ENCODE data around the gene FHDC1. TPM values are rescaled to one million over a fixed set of nuclear protein-coding genes. Genes with fewer than 3 reads are reported as not detected.
"Not testable (repeated sequence)": the region's sequence is repeated elsewhere in the genome, so short reads cannot be mapped to it uniquely, and the experiment has no call there.

The FHDC1 gene
- total and polyA plus RNA-seq, 10 of the 15 experiments (the other 5 are each of a cell fraction or from before 2014, with no cell fraction given), result 0.04 to 0.12 (median 0.06) TPM; not detected in 3

- Histone ChIP-seq H3K9me3 (replicated peaks; ENCODE audit: control insufficient read depth, insufficient read depth, low read length) (no peaks in the 10 kb centered on the region), H3K4me1 (ENCODE audit: control insufficient read depth, insufficient read depth, low read length) (no peaks in the 10 kb centered on the region), H3K36me3 (ENCODE audit: control insufficient read depth in 2 of 2, insufficient read depth in 2 of 2, low read length in 1 of 2) (peaks cover 0 to 6% of the 10 kb centered on the region in 2 experiments; a peak in 1 of 4 replicates), H3K79me2 (ENCODE audit: control insufficient read depth, insufficient read depth, low read length) (no peaks in the 10 kb centered on the region), H3K27me3 (replicated peaks in 1 of 2; ENCODE audit: control insufficient read depth in 2 of 2, insufficient read depth in 2 of 2, low read length in 1 of 2) (no peaks in the 10 kb centered on the region), H2AFZ (ENCODE audit: control insufficient read depth, low read depth, low read length) (no peak overlapping the region), H3K9ac (ENCODE audit: control insufficient read depth, insufficient read depth, low read length) (no peak overlapping the region), H3K4me2 (ENCODE audit: control insufficient read depth, insufficient read depth) (no peak overlapping the region), H3K4me3 (no peak overlapping the region), H4K20me1 (ENCODE audit: control insufficient read depth, insufficient read depth) (no peaks in the 10 kb centered on the region), H3K27ac (ENCODE audit: control insufficient read depth, insufficient read depth) (no peak overlapping the region)
- ChIA-PET SMC1A (ENCODE audit: uncharacterized antibody, unreplicated experiment) (interaction anchor here (0.6 to 3.4 kb wide), 5 partner anchors 10 to 187 kb away, joined by 3 to 17 read pairs (median 3); no protein-coding TSS in a partner anchor), CTCF (no interaction called here), POLR2A (no interaction called here), RAD21 (ENCODE audit: unreplicated experiment) (no interaction called here)
- ATAC-seq, result no peak
- 100% methylated on average over 1 of the region's 1 CpG for WGBS (ENCODE audit: insufficient coverage, insufficient replicate concordance, low lambda C conversion rate, missing lambda C conversion rate)
- FAIRE-seq, result no peak
- BruUV-seq (replicated peaks), result no TSS peak
- TF ChIP-seq NR2C2 (IDR thresholded peaks at IDR 0.05; ENCODE audit: borderline replicate concordance, control insufficient read depth, insufficient read length, low read depth) (no peak), EED (IDR thresholded peaks at IDR 0.05; ENCODE audit: low read depth) (no peak), EGR1 (IDR thresholded peaks at IDR 0.05; ENCODE audit: borderline replicate concordance in 1 of 2, low read depth in 2 of 2, low read length in 2 of 2) (no peak), KAT2A (conservative IDR thresholded peaks at IDR 0.05; ENCODE audit: control insufficient read depth, low read depth, low read length) (no peak), NKRF (conservative IDR thresholded peaks at IDR 0.05) (no peak)
- DNase-seq (ENCODE audit: low read depth, low spot score), result no peak
- intact Hi-C loops (cut with micrococcal nuclease; ENCODE audit: unreplicated experiment) (no loop called here), in situ Hi-C loops (cut with MboI) (no loop called here)
Observed at GRCh38 chr4:152896811-152897210, 39.3 kb upstream of the FHDC1 start.

GRCh38 chr4:152898133-152898532 is 38.0 kb upstream of the FHDC1 start:
- POLR2A ChIA-PET; H3K4me1 ChIP-seq (ENCODE audit: control insufficient read depth, insufficient read depth, low read length); H2AFZ ChIP-seq (ENCODE audit: control insufficient read depth, low read depth, low read length); H4K20me1 ChIP-seq (ENCODE audit: control insufficient read depth, insufficient read depth); H3K4me2 ChIP-seq (ENCODE audit: control insufficient read depth, insufficient read depth); H3K36me3 ChIP-seq (ENCODE audit: control insufficient read depth in 2 of 2, insufficient read depth in 2 of 2, low read length in 1 of 2); BruUV-seq (replicated peaks); H3K4me3 ChIP-seq; DNase-seq (ENCODE audit: low read depth, low spot score); H3K9me3 ChIP-seq (replicated peaks; ENCODE audit: control insufficient read depth, insufficient read depth, low read length); H3K9ac ChIP-seq (ENCODE audit: control insufficient read depth, insufficient read depth, low read length); in situ Hi-C loops (cut with MboI); FAIRE-seq; H3K27me3 ChIP-seq (replicated peaks in 1 of 2; ENCODE audit: control insufficient read depth in 2 of 2, insufficient read depth in 2 of 2, low read length in 1 of 2); intact Hi-C loops (cut with micrococcal nuclease; ENCODE audit: unreplicated experiment); ATAC-seq; H3K79me2 ChIP-seq (ENCODE audit: control insufficient read depth, insufficient read depth, low read length); CTCF ChIA-PET; RAD21 ChIA-PET (ENCODE audit: unreplicated experiment); H3K27ac ChIP-seq (ENCODE audit: control insufficient read depth, insufficient read depth): not testable (repeated sequence)
- 92% methylated on average over 6 of the region's 6 CpGs for WGBS (ENCODE audit: insufficient coverage, insufficient replicate concordance, low lambda C conversion rate, missing lambda C conversion rate)
- SMC1A ChIA-PET (ENCODE audit: uncharacterized antibody, unreplicated experiment), result interaction anchor here (3.4 kb wide), 1 partner anchor 11 kb away, joined by 17 read pairs; no protein-coding TSS in a partner anchor
